Astrocyte of the spinal cord (primary cell): ENCODE results near the gene VN1R4.
"Not testable (repeated sequence)": the region's sequence is repeated elsewhere in the genome, so short reads cannot be mapped to it uniquely, and the experiment has no call there.

ENCODE experiments used
- DNase-seq: peaks from one replicate; pipeline ENCODE4 v3.0.0; 2011; ENCODE audit warnings: low read depth, low spot score
- H3K4me3 ChIP-seq: 2 replicates; pipeline ENCODE4 v1.5.1; 2011; ENCODE audit warnings: low read depth, mild to moderate bottlenecking, low read length, moderate library complexity
- in situ Hi-C: cut with HindIII; loops from 2 replicates; pipeline ENCODE4 v1.10.0; 2017; ENCODE audit warnings: low sequenced_read_pairs
- TF ChIP-seq, protein P1 (sequence below): IDR thresholded peaks from 2 replicates; pipeline ENCODE4 v1.5.1; 2012; ENCODE audit warnings: low read depth, mild to moderate bottlenecking, low read length, inconsistent platforms

The VN1R4 gene, protein sequence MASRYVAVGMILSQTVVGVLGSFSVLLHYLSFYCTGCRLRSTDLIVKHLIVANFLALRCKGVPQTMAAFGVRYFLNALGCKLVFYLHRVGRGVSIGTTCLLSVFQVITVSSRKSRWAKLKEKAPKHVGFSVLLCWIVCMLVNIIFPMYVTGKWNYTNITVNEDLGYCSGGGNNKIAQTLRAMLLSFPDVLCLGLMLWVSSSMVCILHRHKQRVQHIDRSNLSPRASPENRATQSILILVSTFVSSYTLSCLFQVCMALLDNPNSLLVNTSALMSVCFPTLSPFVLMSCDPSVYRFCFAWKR

DNA sequence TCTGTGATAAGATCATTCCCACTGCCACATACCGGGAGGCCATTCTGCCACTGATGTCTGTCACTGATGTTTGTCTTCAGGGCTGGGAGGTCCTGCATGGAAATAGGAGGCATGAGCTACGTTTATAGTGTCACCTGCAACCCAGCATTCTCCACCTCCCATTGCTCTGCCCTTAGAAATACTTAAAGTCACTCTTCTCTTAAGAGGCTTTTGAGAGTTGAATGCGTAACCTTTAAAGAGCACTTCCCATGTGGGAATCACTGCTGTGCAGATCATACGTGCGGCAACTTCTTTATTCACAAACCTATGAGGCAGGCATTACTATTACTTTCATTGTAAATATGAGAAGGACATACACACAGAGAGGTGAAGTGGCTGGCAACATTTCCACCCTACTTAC, at the start of gene VN1R4:
Gene VN1R4 (minus strand): TSS at position 101 of the 400 bp plus-strand sequence. CDS start 58 bp downstream, at position 43.
- H3K4me3 ChIP-seq, DNase-seq, in situ Hi-C loops: not testable (repeated sequence)

DNA sequence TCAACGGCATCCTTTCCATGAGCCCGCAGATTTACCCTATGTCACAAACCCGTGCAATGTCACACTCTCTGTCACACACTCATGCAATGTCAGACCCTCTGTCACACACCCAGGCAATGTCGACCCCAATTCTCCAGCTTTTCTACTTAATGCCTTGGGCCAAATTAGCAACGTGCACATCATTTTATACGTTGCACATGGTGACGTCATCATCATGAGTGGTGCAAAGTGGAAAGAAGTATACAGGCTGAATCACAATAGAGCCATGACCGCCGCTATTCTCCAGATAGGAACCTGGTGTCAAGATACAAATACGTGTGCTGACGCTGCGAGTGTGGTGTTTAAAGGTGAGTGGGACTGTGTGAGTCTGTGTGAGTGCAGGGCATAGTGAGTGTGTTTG, 44.4 kb upstream of the VN1R4 start:
- TF ChIP-seq, protein P1, sequence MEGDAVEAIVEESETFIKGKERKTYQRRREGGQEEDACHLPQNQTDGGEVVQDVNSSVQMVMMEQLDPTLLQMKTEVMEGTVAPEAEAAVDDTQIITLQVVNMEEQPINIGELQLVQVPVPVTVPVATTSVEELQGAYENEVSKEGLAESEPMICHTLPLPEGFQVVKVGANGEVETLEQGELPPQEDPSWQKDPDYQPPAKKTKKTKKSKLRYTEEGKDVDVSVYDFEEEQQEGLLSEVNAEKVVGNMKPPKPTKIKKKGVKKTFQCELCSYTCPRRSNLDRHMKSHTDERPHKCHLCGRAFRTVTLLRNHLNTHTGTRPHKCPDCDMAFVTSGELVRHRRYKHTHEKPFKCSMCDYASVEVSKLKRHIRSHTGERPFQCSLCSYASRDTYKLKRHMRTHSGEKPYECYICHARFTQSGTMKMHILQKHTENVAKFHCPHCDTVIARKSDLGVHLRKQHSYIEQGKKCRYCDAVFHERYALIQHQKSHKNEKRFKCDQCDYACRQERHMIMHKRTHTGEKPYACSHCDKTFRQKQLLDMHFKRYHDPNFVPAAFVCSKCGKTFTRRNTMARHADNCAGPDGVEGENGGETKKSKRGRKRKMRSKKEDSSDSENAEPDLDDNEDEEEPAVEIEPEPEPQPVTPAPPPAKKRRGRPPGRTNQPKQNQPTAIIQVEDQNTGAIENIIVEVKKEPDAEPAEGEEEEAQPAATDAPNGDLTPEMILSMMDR = no peak
- H3K4me3 ChIP-seq = no peak overlapping the region
- DNase-seq = no peak
- in situ Hi-C loops = no loop called here

DNA sequence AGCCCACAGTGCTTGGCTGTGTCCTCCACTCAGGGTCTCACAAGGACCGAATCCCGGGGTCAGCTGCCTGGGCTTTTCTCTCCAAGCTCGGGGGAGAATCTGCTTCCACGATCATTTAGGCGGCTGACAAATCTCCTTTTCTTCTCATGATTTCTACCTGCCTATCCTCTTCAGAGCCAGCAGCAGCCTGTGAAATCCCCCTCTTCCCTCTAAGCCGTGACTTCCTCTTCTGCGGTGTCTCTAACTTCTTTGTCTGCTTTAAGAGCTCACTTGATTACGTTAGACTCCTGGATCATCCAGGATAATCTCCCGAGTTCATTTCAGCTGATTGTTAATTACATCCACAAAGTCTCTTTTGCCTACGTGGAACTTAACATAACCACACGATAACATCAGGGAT, 43.5 kb upstream of the VN1R4 start:
- TF ChIP-seq, protein P1 = no peak
- H3K4me3 ChIP-seq = no peak overlapping the region
- DNase-seq = no peak
- in situ Hi-C loops = no loop called here

DNA sequence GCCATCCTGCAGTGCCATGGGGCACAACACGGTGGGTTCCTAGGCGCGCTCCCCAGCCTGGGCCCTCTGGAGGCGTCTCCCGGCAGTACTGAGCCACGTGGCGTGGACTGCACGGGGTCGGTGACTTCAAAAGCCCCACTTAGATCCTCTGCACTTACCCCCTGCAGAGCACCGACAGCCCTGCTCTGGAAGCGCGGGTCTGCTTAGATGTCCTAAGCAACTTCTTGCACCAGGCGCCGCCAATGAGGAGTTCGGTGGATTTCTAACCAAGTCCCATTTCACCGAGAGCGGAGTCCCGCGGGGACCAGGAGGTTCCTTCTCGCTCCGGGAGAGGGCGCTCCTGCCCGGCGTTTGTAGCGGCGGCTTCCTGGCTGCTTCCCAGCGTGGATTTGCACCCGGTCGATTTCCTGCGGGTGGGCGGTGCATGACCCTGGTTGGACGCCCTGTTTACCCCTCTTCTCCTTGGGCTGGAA, 40.9 kb upstream of the VN1R4 start:
- TF ChIP-seq, protein P1 = peak; percentile 26
- no peak overlapping the region for H3K4me3 ChIP-seq
- DNase-seq = no peak
- in situ Hi-C loops = no loop called here

DNA sequence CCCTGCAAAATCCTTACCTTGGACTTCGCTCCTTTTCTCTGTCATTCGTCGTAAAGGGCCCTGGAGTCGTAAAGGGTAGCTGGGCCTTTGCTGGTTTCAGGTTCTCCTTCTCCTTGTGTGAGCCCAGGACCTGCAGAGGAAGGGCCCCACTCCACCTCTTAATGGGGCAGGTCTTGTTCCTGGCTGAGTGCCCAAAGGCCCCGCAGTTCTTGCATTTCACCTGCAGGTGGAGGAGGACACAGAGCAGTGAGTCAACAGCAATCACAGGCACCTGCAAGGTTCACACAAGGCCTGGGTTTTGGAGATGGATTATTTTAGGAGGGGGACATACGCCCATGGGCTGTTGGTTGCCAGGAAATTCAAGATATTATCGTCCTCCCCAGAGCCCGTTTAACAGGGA, 33.8 kb upstream of the VN1R4 start:
- DNase-seq, in situ Hi-C loops, H3K4me3 ChIP-seq: not testable (repeated sequence)

DNA sequence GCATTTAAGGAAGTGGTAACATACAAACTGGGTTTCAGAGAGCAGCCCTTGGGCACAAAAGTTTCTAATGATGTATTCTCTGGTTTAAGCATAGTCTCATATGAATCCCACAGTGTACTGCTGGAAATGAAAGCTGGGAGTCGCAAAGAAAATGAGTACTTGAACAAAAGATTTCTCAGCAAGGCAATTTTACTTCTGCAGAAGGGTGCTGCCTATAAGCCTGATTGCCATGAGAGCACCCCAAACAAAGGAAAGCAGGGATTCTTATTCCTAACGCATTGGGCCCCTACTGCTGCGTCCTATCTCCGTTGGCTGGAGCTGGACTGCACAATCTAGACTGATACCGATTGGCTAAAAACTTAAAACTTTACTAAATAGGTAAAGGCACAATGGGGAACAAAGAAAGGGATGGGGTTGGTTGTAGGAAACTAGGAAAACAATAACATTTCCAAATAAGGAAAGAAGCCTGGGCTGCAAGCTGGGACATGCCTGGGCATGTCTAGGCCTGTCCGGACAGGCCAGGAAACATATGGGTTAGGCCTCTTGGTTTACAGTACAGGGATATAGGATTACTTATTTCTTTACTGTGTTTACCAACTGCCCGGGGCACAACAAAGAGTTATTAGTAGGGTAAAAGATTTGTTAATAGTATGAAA, 27.4 kb upstream of the VN1R4 start:
- DNase-seq = peak; percentile 18
- no peak overlapping the region for H3K4me3 ChIP-seq
- TF ChIP-seq, protein P1 = no peak
- in situ Hi-C loops = no loop called here

DNA sequence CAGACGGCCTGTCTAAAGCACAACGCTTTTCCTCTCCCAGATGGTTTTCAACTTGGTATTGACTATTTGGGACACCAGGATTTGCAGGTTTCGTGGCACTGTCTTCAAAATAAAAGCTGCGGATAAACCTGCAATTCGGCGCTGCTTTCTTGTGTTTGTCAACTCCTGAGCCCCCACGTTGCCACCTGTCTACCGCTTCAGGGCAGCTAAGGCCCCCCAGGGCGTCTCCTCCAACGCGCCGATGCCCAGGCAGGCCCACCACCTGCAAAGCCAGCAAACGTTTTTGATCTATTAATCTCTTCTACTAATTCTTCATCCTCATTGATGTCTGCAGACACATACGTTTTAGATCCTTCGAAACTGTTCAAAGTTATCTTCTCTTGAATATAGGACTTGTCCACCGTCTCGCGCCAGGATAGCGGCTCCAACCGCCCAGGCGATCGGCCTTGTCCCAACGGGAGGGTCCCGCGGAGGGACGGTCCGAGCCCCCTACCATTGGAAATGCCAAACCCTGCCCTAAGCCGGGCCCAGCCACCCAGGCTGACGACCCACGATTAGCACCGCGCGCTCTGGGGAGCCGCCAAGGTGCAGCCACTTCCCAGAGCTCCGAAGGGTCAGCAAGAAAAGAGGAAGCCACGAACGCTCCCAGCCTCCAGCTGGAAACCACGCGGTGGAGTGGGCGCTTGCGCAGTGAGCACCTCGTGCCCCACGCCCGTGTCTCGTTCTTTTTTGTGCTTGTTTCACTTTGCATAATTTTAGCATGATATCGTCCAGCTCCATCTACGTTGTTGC, 23.4 kb upstream of the VN1R4 start:
- no peak for DNase-seq
- no peak overlapping the region for H3K4me3 ChIP-seq
- in situ Hi-C loops = no loop called here
- TF ChIP-seq, protein P1 = no peak
